Stimulated activated CD8-positive, alpha-beta memory T cell treated with anti-CD3 and anti-CD28 coated beads, Interleukin-15, amount 100 ng/mL, for 4 hours (primary cell): ENCODE measurements around the gene MYO1D.
"Not testable (repeated sequence)": the region's sequence is repeated elsewhere in the genome, so short reads cannot be mapped to it uniquely, and the experiment has no call there.

Experiments
- DNase-seq, 2 donors: peaks; one replicate each; pipeline ENCODE4 v3.0.0-alpha.2; 2020; ENCODE audit warnings: low read depth in 2 of 2

The MYO1D gene

DNA sequence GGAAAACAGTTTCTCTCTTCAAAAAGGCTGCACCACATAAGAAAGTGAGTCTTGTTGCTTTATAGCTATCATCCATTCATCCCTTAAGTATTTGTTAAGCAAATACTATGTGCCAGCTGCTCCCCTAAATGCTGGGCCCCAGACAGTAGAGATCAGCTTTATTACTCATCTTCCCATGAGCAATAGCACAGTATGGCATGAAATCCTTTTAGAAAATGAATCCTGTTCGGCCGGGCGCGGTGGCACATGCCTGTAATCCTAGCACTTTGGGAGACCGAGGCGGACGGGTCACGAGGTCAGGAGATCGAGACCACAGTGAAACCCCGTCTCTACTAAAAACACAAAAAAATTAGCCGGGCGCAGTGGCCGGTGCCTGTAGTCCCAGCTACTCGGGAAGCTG is 99.5 kb downstream of the MYO1D start:
- DNase-seq, result no peak

DNA sequence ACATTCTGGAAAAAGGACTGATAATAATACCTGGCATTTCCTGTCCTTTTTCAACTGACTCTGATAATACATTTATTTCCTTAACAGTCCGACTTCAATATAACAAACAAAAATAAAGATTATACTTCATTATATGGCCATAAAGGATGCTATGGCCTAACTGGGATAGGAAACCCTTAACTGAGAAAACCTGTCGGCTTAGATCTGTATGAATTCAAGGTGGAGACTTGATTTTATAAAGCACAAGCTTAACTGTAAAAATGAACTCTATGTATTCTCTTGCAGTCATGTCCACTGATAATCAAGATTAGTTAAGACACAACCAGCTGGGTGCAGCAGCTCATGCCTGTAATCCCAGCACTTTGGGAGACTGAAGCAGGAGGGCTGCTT is 102.2 kb downstream of the MYO1D start:
- DNase-seq, result no peak

DNA sequence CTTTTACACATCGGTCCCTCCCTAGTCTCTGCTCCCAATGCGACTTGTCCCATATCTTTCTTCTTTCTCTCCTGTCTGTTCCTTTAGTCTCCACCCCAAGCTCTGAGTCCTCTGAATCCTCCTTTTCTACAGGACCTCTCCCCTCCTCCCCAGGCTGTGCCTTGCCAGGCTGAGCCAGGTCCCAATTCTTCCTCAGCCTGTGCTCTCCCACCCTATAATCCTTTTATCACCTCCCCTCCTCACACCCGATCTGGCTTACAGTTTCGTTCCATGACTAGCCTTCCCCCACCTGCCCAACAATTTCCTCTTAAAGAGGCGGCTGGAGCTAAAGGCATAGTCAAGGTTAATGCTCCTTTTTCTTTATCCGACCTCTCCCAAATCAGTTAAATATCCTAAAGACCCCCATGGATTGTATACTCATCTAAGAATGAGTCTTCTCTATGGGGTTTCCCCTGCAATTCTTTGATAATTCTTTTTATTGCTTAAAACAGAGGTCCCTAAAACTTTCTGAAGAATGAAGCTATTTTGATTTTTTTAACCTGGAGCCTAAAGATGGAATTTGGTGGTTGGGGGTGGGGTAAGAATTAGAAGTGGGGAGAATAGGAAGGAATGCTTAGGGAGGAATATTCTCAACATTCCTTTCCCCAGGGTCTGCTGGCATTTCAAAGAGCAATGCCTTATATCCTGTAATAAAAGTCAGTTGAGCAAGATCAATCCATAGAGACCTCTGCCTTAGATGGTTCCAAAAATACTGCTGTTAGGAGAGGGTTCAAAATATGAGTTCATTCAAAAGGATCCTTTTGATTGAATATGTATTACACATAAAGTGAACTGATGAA is 102.8 kb downstream of the MYO1D start:
- DNase-seq, result no peak

DNA sequence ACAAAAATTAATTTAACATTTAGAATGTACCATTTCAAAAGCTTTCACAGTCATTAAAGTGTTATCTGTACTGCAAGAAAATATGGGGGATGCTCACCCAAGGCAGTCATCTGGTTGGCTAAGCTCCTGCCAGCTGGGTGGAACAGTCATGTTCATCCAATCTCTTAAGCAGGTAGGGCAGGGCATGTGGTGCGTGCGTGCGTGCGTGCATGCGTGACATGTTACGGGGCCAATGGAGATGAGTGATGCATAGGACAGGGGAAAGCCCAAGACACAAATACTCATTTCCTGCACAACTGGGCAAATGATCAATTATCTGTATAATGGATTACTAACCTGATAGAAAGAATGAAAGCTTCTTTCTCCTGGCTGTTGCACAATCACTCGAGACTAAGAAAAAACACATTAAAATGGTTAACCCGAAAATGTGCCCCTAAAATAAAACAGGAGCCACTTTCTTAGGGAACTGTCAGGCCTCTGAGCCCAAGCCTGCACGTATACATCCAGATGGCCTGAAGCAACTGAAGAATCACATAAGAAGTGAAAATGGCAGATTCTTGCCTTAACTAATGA is 104.4 kb downstream of the MYO1D start:
- no peak for DNase-seq

DNA sequence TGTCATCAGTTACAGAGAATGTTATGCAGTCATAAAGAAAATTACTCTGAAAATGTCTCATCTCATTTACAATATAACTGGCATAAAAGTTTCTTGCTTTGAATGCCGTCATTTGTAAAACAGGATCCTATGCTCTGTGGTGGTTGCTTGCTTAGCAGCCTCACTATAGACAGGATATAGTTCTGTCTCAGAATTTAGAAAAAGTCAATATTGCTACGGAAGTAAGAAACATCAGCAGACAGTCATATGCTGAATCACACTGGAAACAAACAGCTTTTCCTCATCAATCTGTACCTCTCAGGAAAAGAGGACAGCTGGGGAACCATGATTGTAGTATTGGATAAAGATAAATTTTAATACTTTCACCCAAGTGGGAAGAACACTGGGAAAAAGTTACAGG is 105.5 kb downstream of the MYO1D start:
- DNase-seq, result no peak

DNA sequence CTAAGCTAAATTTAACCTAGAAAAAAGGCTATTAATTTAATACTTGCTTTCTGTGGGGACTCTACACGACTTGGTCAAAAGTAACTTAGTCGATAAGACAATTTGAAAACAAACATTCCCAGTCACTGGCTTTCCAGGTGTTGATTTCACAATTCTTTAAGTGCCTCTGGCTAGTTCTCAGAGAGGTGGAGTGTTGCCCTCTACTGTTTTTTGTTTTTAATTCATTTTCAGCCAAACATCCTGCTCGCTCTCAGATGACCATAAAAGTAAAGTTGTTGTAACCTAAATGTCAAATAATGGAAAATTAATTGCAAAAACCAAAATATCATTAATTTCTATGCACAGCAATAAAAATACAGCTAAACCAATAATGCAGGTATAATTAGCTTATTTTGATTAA is 107.1 kb downstream of the MYO1D start:
- no peak for DNase-seq

DNA sequence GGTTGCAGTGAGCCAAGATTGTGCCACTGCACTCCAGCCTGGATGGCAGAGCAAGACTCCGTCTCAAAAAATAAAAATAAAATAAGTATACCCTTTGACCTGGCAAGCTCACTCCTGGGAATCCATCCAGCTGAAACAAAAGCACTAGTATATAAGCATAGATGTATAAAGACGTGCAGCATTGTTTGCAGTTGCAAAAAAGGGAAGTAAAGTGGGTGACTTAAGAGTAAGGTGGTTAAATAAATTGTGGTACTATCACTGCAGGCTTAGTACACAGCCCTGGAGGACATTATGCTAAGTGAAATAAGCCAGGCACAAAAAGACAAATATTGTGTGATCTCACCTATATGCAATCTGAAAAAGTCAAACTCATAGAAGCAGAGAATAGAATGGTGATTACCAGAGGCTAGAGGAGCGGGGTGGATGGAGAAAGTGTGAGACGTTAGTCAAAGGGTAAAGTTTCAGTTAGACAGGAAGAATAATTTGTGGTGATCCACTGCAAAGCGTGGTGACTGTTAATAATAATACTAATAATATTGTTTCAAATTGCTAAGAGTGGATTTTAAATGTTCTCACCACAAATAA is 113.0 kb downstream of the MYO1D start:
- DNase-seq, result no peak

DNA sequence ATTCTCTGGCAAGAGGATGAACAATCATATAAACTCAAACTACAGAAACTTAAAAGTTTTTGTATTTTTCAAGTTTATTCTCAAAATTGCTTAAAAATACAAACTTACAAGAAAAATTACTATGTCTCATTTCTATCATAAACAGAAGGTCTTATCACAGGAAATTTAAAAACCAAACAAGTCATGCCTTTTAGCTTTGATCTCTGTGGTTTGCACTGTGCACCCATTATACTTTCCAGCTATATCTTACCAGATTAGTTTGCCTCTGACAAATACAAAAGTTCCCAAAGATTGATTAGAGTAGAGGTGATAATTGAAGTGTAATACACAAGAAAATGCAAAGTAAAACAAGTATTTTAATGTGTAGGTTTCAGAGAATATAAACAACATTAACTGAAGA is 117.4 kb downstream of the MYO1D start:
- no peak for DNase-seq

DNA sequence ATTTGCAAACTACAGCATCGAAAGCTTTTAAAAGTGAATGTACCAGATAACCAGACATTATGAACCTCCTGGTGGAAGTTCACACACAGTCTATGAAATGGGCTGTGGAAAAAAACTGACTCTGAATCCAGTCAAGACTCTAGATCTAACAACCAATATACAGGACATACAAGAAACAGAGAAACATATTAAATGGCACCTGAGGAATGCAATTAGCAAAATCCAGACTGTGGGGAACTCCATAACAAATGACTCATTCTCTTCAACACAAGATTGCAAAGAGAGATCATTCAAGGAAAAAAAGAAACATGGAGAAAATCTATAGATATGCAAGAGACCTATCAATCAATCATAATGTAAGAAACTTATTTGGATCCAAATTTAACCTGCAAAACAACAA is 119.0 kb downstream of the MYO1D start:
- DNase-seq, result no peak

DNA sequence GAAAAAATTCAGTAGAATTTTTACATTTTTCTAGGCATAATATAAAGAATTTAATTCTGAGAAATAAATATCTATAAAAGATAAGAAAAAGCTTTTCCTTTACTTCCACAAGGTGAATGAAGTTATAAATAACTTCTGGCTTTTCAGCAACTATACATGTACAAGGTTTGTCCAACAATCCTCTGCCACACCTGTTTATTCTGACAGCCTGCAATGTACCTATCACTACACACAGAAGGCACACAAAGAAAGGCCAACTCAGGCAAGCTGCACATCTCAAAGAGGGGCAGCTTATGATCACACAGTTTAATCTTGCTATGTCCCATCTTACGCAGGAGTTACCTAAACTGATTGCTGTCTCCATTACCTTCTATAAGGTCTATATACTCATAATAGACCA is 120.2 kb downstream of the MYO1D start:
- DNase-seq, result no peak

DNA sequence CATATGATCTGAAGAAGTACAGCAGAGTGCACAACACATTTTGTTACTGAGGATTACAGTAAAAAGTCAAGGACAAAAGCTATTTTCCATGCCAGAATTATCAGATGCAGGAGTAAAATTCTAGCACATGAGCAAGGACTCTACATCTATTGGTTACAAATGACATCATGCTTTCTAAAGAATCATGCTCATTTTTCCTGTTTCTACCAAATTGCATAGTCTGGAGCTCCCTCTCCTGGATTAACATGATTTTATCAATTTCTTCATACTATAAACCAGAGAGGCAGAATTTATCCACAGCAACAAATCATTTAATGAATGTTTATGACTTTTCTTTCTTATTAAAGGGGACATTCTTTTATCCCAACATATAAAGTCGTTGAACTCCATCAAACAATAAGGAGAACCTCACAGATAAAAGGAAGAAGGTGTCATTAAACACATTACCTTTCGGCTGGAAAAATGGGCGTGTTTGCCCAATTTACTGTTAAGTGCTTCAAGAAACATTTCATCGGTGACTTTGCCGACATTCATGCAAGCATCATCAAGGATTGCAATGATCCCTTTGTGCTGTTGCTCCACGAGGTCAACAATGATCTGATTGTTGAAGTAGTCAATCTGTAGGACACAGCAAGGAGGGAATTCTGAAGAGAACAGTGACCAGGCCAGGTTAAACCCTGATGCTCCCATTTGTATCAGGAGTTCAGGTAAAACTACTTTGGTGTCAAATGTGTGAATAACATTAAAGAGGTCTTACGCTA is 121.7 kb downstream of the MYO1D start:
- DNase-seq, result no peak

DNA sequence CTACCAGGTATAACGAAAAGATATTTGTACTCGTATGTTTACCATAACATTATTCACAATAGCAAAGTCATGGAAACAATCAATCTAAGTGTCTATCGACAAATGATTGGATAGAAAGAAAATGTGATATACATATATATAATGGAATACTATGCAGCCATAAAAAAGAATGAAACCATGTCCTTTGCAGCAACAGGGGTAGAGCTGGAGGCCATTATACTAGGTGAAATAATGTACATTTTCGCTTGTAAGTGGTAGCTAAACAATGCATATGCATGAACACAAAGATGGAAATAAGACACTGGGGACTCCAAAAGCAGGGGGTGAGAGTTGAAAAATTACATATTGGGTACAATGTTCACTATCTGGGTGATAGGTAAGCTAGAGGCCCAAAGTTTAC is 124.0 kb downstream of the MYO1D start:
- DNase-seq, result no peak

DNA sequence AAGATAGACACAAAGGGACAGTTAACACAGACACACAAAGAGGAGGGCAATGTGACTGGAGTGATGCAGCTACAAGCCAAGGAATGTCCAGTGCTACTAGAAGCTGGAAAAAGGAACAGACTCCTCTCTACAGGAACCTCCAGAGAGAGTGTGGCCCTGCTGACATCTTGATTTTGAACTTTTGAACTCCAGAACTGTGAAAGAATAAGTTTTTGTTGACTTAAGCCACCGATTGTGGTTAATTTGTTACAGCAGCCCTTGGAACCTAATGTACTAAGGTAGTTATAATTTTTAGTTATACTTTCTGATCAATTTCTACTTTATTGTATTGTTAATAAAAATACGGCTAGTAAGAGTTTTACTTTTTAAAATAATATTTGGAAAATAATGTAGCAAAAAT is 129.1 kb downstream of the MYO1D start:
- no peak for DNase-seq

DNA sequence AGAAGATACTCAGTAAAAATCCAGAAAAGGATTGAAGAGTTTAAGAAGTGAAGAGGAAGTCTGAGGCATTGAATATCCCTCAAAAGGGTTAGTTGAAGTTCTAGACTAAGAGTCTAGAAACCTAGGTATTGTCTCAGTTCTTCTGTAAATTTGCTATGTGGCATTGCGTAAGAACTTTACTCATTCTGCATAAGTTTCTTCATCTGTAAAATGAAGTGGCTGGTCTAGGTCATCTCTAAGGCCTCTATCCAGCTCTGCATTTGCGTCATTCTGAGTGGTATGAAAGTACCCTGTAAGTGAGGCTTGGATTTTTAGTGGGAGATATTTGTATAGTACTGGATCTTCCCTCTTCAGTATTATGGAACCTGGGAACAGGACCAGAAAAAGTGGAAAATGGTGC is 130.2 kb downstream of the MYO1D start:
- DNase-seq, result no peak

DNA sequence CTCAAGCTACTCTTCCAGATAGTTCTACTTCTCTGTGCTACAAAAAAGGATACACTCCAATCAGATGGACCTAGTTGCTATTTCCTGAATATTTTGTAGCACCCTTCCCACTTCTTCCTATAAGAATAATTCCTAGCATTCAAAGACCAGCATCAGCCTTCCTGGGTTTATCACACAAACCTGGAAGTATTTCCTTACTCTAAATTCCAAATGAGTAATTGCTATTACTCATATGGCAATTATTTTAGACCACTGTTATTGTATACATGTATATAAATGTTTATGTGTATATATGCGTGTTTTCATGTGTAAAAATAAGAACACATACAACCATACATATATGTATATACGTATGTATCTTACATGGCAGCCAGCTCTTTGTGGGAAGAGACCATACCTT is 130.6 kb downstream of the MYO1D start:
- no peak for DNase-seq

DNA sequence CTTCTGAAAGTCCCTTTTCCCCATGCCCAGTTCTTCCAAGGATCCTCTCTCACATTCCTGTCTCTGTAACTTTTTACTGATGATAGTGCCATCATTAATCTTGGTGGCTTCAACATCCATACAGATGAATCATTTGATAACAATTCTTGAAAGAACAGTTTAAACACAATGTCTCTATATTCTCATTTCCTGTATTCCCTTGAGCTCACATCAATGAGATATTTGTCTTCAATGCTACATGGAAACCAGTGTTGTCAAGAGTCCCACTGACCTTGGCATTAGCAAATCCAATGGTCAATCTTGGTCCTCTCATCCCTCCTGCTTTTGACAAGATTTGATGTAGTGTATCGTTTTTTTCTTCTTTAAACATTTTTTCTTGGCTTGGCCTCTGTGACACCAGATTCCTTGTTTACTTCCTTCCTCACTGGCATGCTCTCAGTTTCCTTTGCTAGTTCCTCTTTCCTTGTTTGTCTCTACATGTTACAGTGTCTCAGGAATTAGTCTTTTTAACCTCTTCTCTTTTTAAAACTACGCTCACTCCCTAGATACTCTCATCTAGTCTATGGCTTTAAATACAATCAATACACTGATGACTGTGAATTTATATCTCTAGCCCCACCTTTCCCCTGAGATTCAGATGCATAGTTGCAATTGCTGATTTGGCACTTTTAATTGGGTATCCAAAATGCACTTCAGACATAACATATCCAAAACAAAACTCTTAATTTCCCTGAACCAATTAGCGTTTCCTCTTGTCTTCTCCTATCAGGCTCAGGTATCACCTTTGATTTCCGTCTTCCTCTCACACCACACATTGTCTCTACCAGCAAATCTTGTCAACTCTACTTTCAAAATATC is 134.0 kb downstream of the MYO1D start:
- DNase-seq, result no peak

DNA sequence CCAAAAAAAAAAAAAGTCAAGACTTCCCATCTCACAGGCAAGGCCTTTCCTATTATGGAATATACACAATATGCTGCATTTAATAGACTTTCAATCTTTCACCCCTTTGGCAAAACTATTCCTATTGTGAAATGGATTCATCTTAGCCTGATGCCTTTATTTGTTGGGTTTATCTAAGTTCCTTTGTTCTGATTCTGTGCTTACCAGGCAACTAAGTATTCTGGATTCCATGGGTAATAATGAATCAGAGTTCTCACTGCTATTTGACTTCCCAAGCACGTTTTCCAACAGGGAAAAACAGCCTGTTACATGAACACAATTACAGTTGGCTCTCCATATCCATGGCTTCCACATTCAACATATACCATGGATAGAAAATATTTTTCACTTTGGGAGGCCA is 135.5 kb downstream of the MYO1D start:
- DNase-seq, result no peak

DNA sequence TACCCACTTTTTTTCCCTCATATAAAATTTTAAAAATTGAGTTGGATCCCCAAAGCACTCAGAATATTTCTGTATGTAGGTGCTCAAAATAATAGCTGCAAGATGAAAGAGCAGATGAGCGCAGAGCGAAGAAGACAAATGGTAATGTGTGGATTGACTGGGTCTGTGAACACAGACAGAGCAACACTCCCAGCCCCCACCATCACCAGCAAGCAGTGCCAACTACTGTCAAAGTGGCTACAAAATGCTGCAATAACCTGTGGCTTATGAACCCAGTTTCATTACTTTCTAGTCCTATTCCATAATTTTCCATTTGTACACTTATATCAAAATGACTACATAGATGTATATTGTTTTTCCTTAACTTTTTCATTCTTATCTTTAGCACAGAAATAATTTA is 137.2 kb downstream of the MYO1D start:
- no peak for DNase-seq

DNA sequence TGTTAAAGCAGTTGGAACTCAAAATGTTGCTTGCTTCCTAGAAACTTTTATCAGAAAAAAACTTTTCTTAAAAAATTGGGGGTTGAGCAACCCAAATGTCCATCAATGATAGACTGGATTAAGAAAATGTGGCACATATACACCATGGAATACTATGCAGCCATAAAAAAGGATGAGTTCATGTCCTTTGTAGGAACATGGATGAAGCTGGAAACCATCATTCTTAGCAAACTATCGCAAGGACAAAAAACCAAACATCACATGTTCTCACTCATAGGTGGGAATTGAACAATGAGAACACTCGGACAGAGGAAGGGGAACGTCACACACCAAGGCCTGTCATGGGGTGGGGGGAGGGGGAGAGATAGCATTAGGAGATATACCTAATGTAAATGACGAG is 137.8 kb downstream of the MYO1D start:
- DNase-seq, result not testable (repeated sequence)

DNA sequence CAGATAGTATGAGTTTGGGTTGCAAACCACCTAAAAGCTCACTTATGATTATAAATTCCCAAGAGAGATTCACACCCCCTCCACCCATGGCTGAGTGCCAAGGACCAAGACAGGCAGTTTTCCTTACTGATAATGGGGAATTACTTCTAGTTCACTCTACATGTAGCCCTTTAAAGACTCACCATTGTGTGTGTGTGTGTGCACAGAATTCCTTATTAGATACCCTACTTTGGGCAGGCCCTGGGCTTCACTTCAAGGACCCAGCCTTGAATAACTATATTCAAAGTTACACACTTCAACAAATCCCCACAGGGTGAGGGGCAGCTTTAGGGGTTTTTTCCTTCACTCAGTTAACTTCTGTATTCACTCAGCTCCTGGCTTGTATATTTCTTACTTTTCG is 143.5 kb downstream of the MYO1D start:
- no peak for DNase-seq

DNA sequence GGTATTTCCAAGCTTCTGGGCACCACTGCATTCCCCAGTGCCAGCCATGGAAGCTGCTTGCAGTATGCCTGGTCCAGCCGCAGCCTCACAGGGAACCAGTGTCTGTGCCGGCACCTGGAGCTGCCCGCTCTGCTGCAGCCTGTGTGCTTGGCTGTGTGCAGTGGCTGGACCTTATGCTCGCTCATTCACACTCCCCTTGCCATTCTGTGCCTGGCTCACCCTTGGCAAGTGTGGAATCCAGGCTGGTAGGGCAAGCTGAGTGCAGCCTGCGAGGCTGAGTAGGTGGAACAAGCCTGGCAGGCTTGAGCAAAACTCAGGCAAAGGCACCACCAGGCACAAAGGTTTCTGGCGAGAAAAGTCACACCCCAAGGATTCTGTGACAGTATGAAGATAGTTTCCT is 144.0 kb downstream of the MYO1D start:
- DNase-seq, result no peak

DNA sequence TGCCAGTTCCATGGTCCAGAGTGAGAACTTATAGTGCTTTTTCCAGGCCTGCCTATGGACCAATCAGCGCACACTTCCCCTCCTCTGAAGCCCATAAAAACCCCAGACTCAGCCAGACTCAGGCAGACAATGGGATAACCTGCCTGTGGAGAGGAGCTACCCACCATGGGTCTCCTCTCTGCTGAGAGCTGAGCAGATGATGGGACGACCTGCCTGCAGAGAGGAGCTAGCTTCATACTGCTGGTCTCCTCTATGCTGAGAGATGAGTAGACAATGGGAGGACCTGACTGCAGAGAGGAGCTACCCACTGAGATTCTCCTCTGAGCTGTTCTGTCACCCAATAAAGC is 144.7 kb downstream of the MYO1D start:
- no peak for DNase-seq
